ENCODE results near the gene LIPE.
"Not testable (repeated sequence)": the region's sequence is repeated elsewhere in the genome, so short reads cannot be mapped to it uniquely, and the experiment has no call there.

The LIPE gene

GRCh38 chr19:42448306-42448705 lies 21.1 kb upstream of the LIPE start:
- DNase-seq (ENCODE audit: low read depth) = not testable (repeated sequence)

GRCh38 chr19:42445948-42446347 lies 18.8 kb upstream of the LIPE start:
- DNase-seq (ENCODE audit: low read depth) = no peak

- no peak for DNase-seq (ENCODE audit: low read depth)
Measured at GRCh38 chr19:42443944-42444398, 16.8 kb upstream of the LIPE start.

GRCh38 chr19:42442833-42443232 lies 15.6 kb upstream of the LIPE start, which contains the start of gene CXCL17:
Gene CXCL17 (minus strand): TSS chr19:42442946. CDS start chr19:42442832, 114 bp downstream.
- no peak for DNase-seq (ENCODE audit: low read depth)

GRCh38 chr19:42441049-42441445 lies 13.9 kb upstream of the LIPE start:
- DNase-seq (ENCODE audit: low read depth) = no peak

- peak; percentile 47 for DNase-seq (ENCODE audit: low read depth)
Measured at GRCh38 chr19:42440357-42441048, 13.3 kb upstream of the LIPE start.

- DNase-seq (ENCODE audit: low read depth) = no peak
Measured at GRCh38 chr19:42436006-42436405, 8.8 kb upstream of the LIPE start.

- DNase-seq (ENCODE audit: low read depth) = no peak
Measured at GRCh38 chr19:42435316-42435715, 8.1 kb upstream of the LIPE start.

GRCh38 chr19:42433503-42434260 lies 6.5 kb upstream of the LIPE start:
- DNase-seq (ENCODE audit: low read depth) = peak; percentile 32

- DNase-seq (ENCODE audit: low read depth) = no peak
Measured at GRCh38 chr19:42431486-42431885, 4.3 kb upstream of the LIPE start.

GRCh38 chr19:42428676-42429075 lies 1.5 kb upstream of the LIPE start:
- no peak for DNase-seq (ENCODE audit: low read depth)

GRCh38 chr19:42426643-42427042 lies 545 bp downstream of the LIPE start:
- DNase-seq (ENCODE audit: low read depth) = no peak

GRCh38 chr19:42424712-42425131 lies 2.5 kb downstream of the LIPE start:
- no peak for DNase-seq (ENCODE audit: low read depth)

- DNase-seq (ENCODE audit: low read depth) = no peak
Measured at GRCh38 chr19:42424345-42424707, 2.9 kb downstream of the LIPE start.

GRCh38 chr19:42423462-42424344 lies 3.5 kb downstream of the LIPE start:
- peak; percentile 85 for DNase-seq (ENCODE audit: low read depth)

- DNase-seq (ENCODE audit: low read depth) = peak; percentile 42
Measured at GRCh38 chr19:42422901-42423461, 4.2 kb downstream of the LIPE start.

GRCh38 chr19:42422092-42422900 lies 4.9 kb downstream of the LIPE start:
- DNase-seq (ENCODE audit: low read depth) = no peak

- no peak for DNase-seq (ENCODE audit: low read depth)
Measured at GRCh38 chr19:42421591-42422031, 5.6 kb downstream of the LIPE start.

GRCh38 chr19:42421101-42421500 lies 6.1 kb downstream of the LIPE start:
- DNase-seq (ENCODE audit: low read depth) = no peak

- peak; percentile 59 for DNase-seq (ENCODE audit: low read depth)
Measured at GRCh38 chr19:42420055-42420544, 7.1 kb downstream of the LIPE start.

GRCh38 chr19:42419309-42419708 lies 7.9 kb downstream of the LIPE start:
- DNase-seq (ENCODE audit: low read depth) = no peak
